Measurements from ENCODE around the gene C21orf58.

DNA sequence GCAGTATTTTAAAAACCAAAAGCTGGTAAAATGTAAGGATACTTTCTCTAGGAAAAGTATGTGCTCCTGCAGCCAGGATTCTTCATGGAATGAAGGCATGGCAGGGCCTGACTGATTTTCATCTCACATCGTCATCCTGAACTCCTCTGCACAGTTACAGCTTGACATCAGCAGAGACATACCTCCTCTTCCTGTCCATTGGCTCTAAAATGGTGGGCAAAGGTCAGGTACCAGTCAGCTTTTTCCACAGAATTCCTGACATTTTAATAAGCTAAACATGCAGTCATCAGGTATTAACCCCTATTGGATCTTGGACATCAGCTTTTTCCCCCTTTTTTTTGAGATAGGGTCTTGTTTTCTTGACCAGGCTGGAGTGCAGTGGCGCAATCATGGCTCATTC is 6.1 kb upstream of the C21orf58 start:
- TF ChIP-seq POLR2A (IDR thresholded peaks at IDR 0.05), result no peak
- TF ChIP-seq, protein P1, sequence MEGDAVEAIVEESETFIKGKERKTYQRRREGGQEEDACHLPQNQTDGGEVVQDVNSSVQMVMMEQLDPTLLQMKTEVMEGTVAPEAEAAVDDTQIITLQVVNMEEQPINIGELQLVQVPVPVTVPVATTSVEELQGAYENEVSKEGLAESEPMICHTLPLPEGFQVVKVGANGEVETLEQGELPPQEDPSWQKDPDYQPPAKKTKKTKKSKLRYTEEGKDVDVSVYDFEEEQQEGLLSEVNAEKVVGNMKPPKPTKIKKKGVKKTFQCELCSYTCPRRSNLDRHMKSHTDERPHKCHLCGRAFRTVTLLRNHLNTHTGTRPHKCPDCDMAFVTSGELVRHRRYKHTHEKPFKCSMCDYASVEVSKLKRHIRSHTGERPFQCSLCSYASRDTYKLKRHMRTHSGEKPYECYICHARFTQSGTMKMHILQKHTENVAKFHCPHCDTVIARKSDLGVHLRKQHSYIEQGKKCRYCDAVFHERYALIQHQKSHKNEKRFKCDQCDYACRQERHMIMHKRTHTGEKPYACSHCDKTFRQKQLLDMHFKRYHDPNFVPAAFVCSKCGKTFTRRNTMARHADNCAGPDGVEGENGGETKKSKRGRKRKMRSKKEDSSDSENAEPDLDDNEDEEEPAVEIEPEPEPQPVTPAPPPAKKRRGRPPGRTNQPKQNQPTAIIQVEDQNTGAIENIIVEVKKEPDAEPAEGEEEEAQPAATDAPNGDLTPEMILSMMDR (IDR thresholded peaks at IDR 0.05), result no peak
